Right lobe of liver (tissue), 6 donors: ENCODE results near the gene SUCO. TPM values are rescaled to one million over a fixed set of nuclear protein-coding genes. Genes with fewer than 3 reads are reported as not detected.
A peak's percentile ranks its signal among the peaks of the same experiment; 100 is the strongest.

Source experiments
- ATAC-seq, 4 donors: fragments of 200-7000 bp; cut with Tn5 transposase; one replicate each; pipeline ENCODE4 v1.9.1; 2020; ENCODE audit warnings: mild to moderate bottlenecking in 4 of 4, moderate library complexity in 4 of 4
- DNase-seq, 3 donors: peaks; one replicate each; pipeline ENCODE4 v3.0.0-alpha.2; 2020
- H3K27ac ChIP-seq, 3 donors: fragments of 200-600 bp; one replicate each; pipeline ENCODE4 v1.8.0; 2022
- H3K27me3 ChIP-seq, 2 donors: fragments of 200-600 bp; one replicate each; pipeline ENCODE4 v1.8.0; 2022
- H3K36me3 ChIP-seq, 4 donors: fragments of 200-600 bp; sonication (generic) in 1 of 4; one replicate each; pipeline versions ENCODE4 v1.5.1 to v1.8.0; 2017 to 2022; ENCODE audit warnings: control low read depth in 1 of 4
- H3K4me1 ChIP-seq, 4 donors: fragments of 200-600 bp; sonication (generic) in 1 of 4; one replicate each; pipeline versions ENCODE4 v1.5.1 to v1.8.0; 2017 to 2022; ENCODE audit warnings: control low read depth in 1 of 4
- H3K4me3 ChIP-seq, 3 donors: fragments of 200-600 bp; one replicate each; pipeline ENCODE4 v1.8.0; 2022
- H3K9me3 ChIP-seq, 4 donors: fragments of 200-600 bp; sonication (generic) in 1 of 4; one replicate each; pipeline versions ENCODE4 v1.5.1 to v1.8.0; 2017 to 2022; ENCODE audit warnings: control low read depth in 1 of 4
- POLR2A ChIP-seq: fragments of 450-650 bp; IDR thresholded peaks from one replicate; pipeline ENCODE4 v1.6.1; 2017; ENCODE audit warnings: antibody characterized with exemption, mild to moderate bottlenecking
- WGBS: methylation state at CpG from one replicate; pipeline ENCODE4 v1.1.6; 2018; ENCODE audit warnings: low coverage, low lambda C conversion rate; ENCODE audit not compliant: insufficient coverage; ENCODE audit errors: missing lambda C conversion rate; 5-methylcytosine and 5-hydroxymethylcytosine counted together
- intact Hi-C, 2 donors: fragments of 100-400 bp; cut with DNase I; formaldehyde crosslinking; loops; one replicate each; pipeline versions ENCODE4 v1.11.2 to v1.14.1; 2022
- small RNA-seq, 2 experiments: library from RNA; depleted of rRNA; stranded (forward); fragments of <200 nt; gene quantifications; one replicate each; pipeline ENCODE3, GENCODE V24; 2016
- total RNA-seq, 6 experiments: library from RNA; depleted of rRNA in 2 of 6; stranded (reverse); fragments of >200 nt in 2 of 6; fragmentation: NEBNext Ultra II Directional in 3 of 6; extraction: Animal tissue kit (Norgen Biotek cat#: 25700) in 3 of 6; gene quantifications; one replicate each; pipeline versions ENCODE4 v1.1.0 to v1.2.4, GENCODE V29; 2016 to 2023
- TF ChIP-seq, protein P1 (sequence below), 4 donors: fragments of 200-600 bp in 3 of 4; fragments of 450-650 bp in 1 of 4; IDR thresholded peaks; one replicate each; pipeline versions ENCODE4 v1.5.1 to v1.8.0; 2016 to 2022; ENCODE audit warnings: antibody characterized with exemption in 4 of 4, mild to moderate bottlenecking in 2 of 4
- donor health status: DM: no; HTN: yes; CAD: no.
- donor health status: DM: no; HTN: no; CAD: no.
- donor health status: DM: no; HTN: no; CAD: no.
- donor health status: DM: no; HTN: yes; CAD: no.
- donor health status: DM: no; HTN: yes; CAD: no.

The SUCO gene
- total RNA-seq, 6 experiments from 2014 or later = 6.6 to 17.9 (median 11.2) TPM

DNA sequence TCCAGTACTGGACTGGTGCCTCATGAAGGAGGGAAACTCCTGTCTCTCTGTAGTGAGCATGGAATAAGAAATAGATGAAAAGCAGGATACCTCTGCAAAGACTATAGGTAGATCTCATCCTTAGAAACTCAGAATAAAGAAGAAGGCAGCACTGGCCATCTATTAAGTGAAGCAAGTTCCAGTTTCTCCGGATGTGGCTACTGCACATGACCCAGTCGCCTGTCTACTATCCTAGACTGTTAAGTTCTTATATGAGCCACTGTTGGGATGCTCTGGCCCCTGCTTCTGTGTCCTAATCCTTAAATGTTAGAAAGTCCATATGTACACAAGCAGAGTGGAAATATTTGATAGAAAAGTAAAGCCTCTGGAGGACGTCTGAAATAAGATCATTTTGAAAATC, 128.2 kb downstream of the SUCO start:
- 74% methylated on average over 3 of the region's 3 CpGs for WGBS
- intact Hi-C loops = no loop called here
- Histone ChIP-seq H3K4me3 (no peak overlapping the region), H3K27ac (no peak overlapping the region), H3K36me3 (no peaks in the 10 kb centered on the region), H3K9me3 (no peaks in the 10 kb centered on the region), H3K27me3 (no peaks in the 10 kb centered on the region), H3K4me1 (no peaks in the 10 kb centered on the region)
- DNase-seq (no peak), ATAC-seq (peak in 1 of 4 donors; percentile 14)
- TF ChIP-seq POLR2A = no peak
- TF ChIP-seq, protein P1, sequence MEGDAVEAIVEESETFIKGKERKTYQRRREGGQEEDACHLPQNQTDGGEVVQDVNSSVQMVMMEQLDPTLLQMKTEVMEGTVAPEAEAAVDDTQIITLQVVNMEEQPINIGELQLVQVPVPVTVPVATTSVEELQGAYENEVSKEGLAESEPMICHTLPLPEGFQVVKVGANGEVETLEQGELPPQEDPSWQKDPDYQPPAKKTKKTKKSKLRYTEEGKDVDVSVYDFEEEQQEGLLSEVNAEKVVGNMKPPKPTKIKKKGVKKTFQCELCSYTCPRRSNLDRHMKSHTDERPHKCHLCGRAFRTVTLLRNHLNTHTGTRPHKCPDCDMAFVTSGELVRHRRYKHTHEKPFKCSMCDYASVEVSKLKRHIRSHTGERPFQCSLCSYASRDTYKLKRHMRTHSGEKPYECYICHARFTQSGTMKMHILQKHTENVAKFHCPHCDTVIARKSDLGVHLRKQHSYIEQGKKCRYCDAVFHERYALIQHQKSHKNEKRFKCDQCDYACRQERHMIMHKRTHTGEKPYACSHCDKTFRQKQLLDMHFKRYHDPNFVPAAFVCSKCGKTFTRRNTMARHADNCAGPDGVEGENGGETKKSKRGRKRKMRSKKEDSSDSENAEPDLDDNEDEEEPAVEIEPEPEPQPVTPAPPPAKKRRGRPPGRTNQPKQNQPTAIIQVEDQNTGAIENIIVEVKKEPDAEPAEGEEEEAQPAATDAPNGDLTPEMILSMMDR (IDR thresholded peaks at IDR 0.05) = no peak

Small RNA genes lying within 50 kb of the gene (small RNA-seq; reads per million reads assigned to genes)
- 0 reads per million in 2 experiments for gene RNU6-693P

Other genes starting within 250 kb of the SUCO start
- gene C1orf105, start 112.5 kb upstream of the SUCO start, total RNA-seq = 1 to 10 TPM in 1 of 6 experiments, under 1 TPM in 3, not detected in 2; 0.24 to 1.3 (median 0.46) TPM
- 10 to 100 TPM in 2 of 6 experiments, 1 to 10 TPM in 4; 6.7 to 12.0 (median 8.7) TPM for gene PIGC, start 89.1 kb upstream of the SUCO start, total RNA-seq
- gene FASLG, start 126.0 kb downstream of the SUCO start, total RNA-seq = under 1 TPM in 4 of 6 experiments, not detected in 2; 0.15 to 0.51 (median 0.31) TPM